MCF 10A (cell line): ENCODE measurements around the gene USP8. TPM values are rescaled to one million over a fixed set of nuclear protein-coding genes. Genes with fewer than 3 reads are reported as not detected.

Source experiments
- BruUV-seq: library from RNA; stranded (reverse); fragments of 400-500 nt; replicated peaks from 2 replicates; lab custom pipeline; 2021; lab: Mats Ljungman, UMichigan
- CTCF ChIA-PET: fragments of 300-600 bp; sonication (Branson Sonifier 250); formaldehyde crosslinking; extraction: SDS; loops from one replicate; lab custom pipeline; 2021; ENCODE audit warnings: antibody characterized with exemption, inconsistent platforms; lab: Yijun Ruan, JAX
- POLR2A ChIA-PET: fragments of 300-600, 350-650 bp; sonication (Branson Sonifier 250); formaldehyde crosslinking; extraction: SDS; loops from one replicate; lab custom pipeline; 2020; ENCODE audit warnings: antibody characterized with exemption, inconsistent platforms; lab: Yijun Ruan, JAX
- DNase-seq: peaks from one replicate; pipeline ENCODE4 v3.0.0-alpha.2; 2018; ENCODE audit not compliant: unreplicated experiment
- H3K27ac Mint-ChIP-seq: one replicate; pipeline ENCODE4 v1.8.0; 2022; ENCODE audit warnings: mild to moderate bottlenecking, low read depth, mixed read lengths; ENCODE audit not compliant: unreplicated experiment
- H3K27me3 Mint-ChIP-seq: one replicate; pipeline ENCODE4 v1.8.0; 2022; ENCODE audit warnings: mixed read lengths; ENCODE audit not compliant: insufficient read depth, unreplicated experiment
- H3K36me3 Mint-ChIP-seq: one replicate; pipeline ENCODE4 v1.8.0; 2022; ENCODE audit warnings: mild to moderate bottlenecking, moderate library complexity, mixed read lengths; ENCODE audit not compliant: insufficient read depth, unreplicated experiment
- H3K4me1 Mint-ChIP-seq: one replicate; pipeline ENCODE4 v1.8.0; 2022; ENCODE audit warnings: mixed read lengths; ENCODE audit not compliant: insufficient read depth, unreplicated experiment
- H3K4me3 Mint-ChIP-seq: one replicate; pipeline ENCODE4 v1.8.0; 2022; ENCODE audit warnings: mild to moderate bottlenecking, moderate library complexity, mixed read lengths; ENCODE audit not compliant: unreplicated experiment
- H3K9me3 Mint-ChIP-seq: one replicate; pipeline ENCODE4 v1.8.0; 2022; ENCODE audit warnings: mixed read lengths; ENCODE audit not compliant: unreplicated experiment
- CTCF ChIP-seq: fragments of 200-600 bp; IDR thresholded peaks from one replicate; pipeline ENCODE4 v1.8.0; 2022; ENCODE audit warnings: antibody characterized with exemption, mild to moderate bottlenecking; ENCODE audit not compliant: unreplicated experiment
- intact Hi-C: fragments of 100-400 bp; cut with micrococcal nuclease; formaldehyde crosslinking; loops from 2 replicates; pipeline ENCODE4 v1.14.1; 2022
- total RNA-seq: library from RNA; stranded (reverse); gene quantifications from 2 replicates; pipeline ENCODE4 v1.2.3, GENCODE V29; 2022

The USP8 gene
- total RNA-seq, 1 experiment from 2014 or later = 72.7 TPM

DNA sequence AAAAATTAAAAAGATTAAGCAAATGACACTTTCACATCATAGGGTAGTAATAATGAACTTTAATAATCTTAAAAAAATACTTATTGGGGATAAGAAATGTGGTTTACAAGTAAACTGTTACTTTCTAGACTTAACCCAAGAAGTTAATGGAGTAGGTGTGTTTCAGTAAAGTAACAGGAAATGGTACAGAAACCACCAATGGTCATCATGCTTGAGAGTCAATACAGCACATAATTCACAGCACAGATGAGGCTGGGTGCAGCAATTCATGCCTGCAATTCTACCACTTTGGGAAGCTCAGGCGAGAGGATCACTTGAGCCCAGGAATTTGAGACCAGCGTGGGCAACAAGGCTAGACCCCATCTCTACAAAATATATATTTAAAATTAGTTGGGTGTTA lies 133.8 kb downstream of the USP8 start:
- Mint-ChIP-seq H3K4me1 (peaks cover 6% of the 10 kb centered on the region), H3K27me3 (no peaks in the 10 kb centered on the region), H3K27ac (no peak overlapping the region), H3K4me3 (no peak overlapping the region), H3K36me3 (peaks cover 70% of the 10 kb centered on the region), H3K9me3 (no peaks in the 10 kb centered on the region)
- TF ChIP-seq CTCF = no peak
- intact Hi-C loops = no loop called here
- ChIA-PET CTCF (no interaction called here), POLR2A (no interaction called here)
- no peak for DNase-seq
- no TSS peak for BruUV-seq

DNA sequence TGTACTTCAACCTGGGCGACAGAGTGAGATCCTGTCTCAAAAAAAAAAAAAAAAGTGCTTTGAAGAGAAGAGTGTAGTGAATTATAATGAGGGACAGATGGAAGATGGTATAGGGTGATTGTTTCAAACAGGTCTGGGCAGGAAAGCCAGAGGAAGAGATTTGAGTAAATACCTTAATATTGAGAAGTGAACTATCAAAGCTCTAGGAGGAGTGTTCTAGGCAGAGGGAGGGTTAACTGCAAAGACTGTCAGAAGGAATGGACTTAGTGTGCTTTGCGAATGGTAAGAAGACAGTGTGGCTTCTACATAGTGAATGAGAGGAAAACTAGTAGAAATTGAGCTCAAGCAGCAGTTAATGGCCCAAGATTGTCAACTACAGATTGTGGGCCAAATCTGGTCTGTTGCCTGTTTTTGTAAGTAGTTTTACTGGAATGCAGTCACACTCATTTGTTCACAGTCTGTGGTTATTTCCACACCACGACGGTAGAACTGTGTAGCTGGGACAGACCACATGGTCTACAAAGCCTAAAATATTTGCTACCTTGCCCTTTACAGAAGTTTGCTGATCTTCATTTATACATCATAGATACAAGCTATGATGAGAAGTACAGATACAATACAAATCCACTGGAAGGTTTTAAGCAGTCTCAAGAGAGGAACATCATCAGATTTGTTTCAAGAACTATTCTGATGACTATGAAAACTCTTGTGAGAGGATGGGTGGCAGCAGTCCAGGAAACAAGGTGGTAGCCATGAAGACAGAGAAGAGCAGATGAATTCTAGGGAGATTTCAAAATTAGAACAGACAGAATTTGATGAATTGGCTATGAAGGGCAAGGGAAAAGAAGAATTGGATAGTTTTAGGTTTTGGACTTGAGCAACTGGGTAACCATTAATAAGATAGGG lies 138.8 kb downstream of the USP8 start:
- peaks cover 12% of the 10 kb centered on the region for H3K4me1 Mint-ChIP-seq
- no peak for DNase-seq
- BruUV-seq = no TSS peak
- no peaks in the 10 kb centered on the region for H3K27me3 Mint-ChIP-seq
- TF ChIP-seq CTCF = no peak
- H3K4me3 Mint-ChIP-seq = no peak overlapping the region
- intact Hi-C loops = no loop called here
- H3K36me3 Mint-ChIP-seq = peaks cover 86% of the 10 kb centered on the region
- H3K27ac Mint-ChIP-seq = peak overlapping the region; percentile 81
- CTCF ChIA-PET = interaction anchor here (0.6 kb wide), 2 partner anchors 236 to 374 kb away, joined by 3 read pairs; no protein-coding TSS in a partner anchor
- POLR2A ChIA-PET = interaction anchor here (0.6 to 1.5 kb wide), 5 partner anchors 17 to 410 kb away, joined by 3 to 5 read pairs (median 3); no protein-coding TSS in a partner anchor
- no peaks in the 10 kb centered on the region for H3K9me3 Mint-ChIP-seq

DNA sequence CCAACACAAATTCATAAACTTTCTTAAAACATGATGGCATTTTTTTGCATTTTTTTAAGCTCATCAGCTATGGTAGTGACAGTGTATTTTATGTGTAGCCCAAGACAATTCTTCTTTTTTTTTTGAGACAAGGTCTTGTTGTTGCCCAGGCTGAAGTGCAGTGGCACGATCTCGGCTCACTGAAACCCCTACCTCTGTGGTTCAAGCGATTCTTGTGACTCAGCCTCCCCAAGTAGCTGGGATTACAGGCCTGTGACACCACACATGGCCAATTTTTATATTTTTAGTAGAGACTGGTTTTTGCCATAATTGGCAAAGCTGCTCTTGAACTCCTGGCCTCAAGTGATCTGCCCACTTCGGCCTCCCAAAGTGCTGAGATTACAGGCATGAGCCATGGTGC lies 139.6 kb downstream of the USP8 start:
- Mint-ChIP-seq H3K36me3 (peaks cover 90% of the 10 kb centered on the region), H3K27me3 (no peaks in the 10 kb centered on the region), H3K4me3 (no peak overlapping the region), H3K9me3 (no peaks in the 10 kb centered on the region), H3K4me1 (peaks cover 12% of the 10 kb centered on the region), H3K27ac (no peak overlapping the region)
- intact Hi-C loops = no loop called here
- CTCF ChIA-PET = interaction anchor here (0.6 kb wide), 2 partner anchors 189 to 235 kb away, joined by 3 read pairs; no protein-coding TSS in a partner anchor
- DNase-seq = no peak
- POLR2A ChIA-PET = interaction anchor here (0.7 to 1.5 kb wide), 2 partner anchors 110 to 411 kb away, joined by 3 to 5 read pairs; no protein-coding TSS in a partner anchor
- TF ChIP-seq CTCF = no peak
- BruUV-seq = no TSS peak

Other genes with a start within 250 kb of the USP8 start
- 0.64 and 0.84 TPM in 2 replicates for gene SLC27A2, start 242.2 kb upstream of the USP8 start, total RNA-seq
- gene HDC, start 158.7 kb upstream of the USP8 start, total RNA-seq = not detected in 2 replicates
- gene GABPB1, start 69.2 kb upstream of the USP8 start, total RNA-seq = 33.4 and 38.5 TPM in 2 replicates
- not detected in 2 replicates for gene USP50, start 122.3 kb downstream of the USP8 start, total RNA-seq